B cell (primary cell): ENCODE results near the gene UTS2R. TPM values are rescaled to one million over a fixed set of nuclear protein-coding genes. Genes with fewer than 3 reads are reported as not detected.

ENCODE experiments used
- ATAC-seq: fragments of 200-7000 bp; cut with Tn5 transposase; one replicate; pipeline ENCODE4 v1.10.0; 2021; ENCODE audit warnings: low read depth, mild to moderate bottlenecking, moderate number of reproducible peaks, moderate library complexity
- CTCF ChIA-PET: fragments of 350-600 bp; sonication (Branson Sonifier 250); formaldehyde crosslinking; loops from one replicate; lab custom pipeline; 2021; ENCODE audit warnings: antibody characterized with exemption, inconsistent platforms; lab: Charles Lee
- POLR2A ChIA-PET: fragments of 350-600 bp; sonication (Branson Sonifier 250); formaldehyde crosslinking; loops from one replicate; lab custom pipeline; 2021; ENCODE audit warnings: antibody characterized with exemption; lab: Charles Lee
- DNase-seq: peaks from one replicate; pipeline ENCODE4 v3.0.0; 2013
- H2AFZ ChIP-seq: 2 replicates; pipeline ENCODE4 v1.6.1; 2012; ENCODE audit warnings: mild to moderate bottlenecking, low read depth, low read length; ENCODE audit not compliant: insufficient read depth, poor library complexity, severe bottlenecking
- H3K27ac ChIP-seq, 2 donors: 1 replicate in 1 of 2; 2 replicates in 1 of 2; pipeline ENCODE4 v1.5.1; 2012 to 2013; ENCODE audit warnings: low read length in 2 of 2, mild to moderate bottlenecking in 2 of 2, moderate library complexity in 1 of 2
- H3K27me3 ChIP-seq, 4 experiments: fragments of 200-600 bp in 1 of 4; sonication (generic) in 1 of 4; replicated peaks in 1 of 4; 1 replicate in 2 of 4; 2 replicates in 2 of 4; pipeline versions ENCODE4 v1.6.1 to v1.7.0; 2013 to 2016; ENCODE audit warnings: low read length in 3 of 4, mild to moderate bottlenecking in 2 of 4, mixed read lengths in 1 of 4, moderate library complexity in 1 of 4; ENCODE audit not compliant: insufficient read depth in 4 of 4, control insufficient read depth in 3 of 4; ENCODE audit errors: control extremely low read depth in 1 of 4
- H3K36me3 ChIP-seq, 2 experiments: replicated peaks in 1 of 2; 1 replicate in 1 of 2; 2 replicates in 1 of 2; pipeline versions ENCODE4 v1.6.1 to v1.7.1; 2013; ENCODE audit warnings: low read length in 1 of 2; ENCODE audit not compliant: insufficient read depth in 2 of 2, control insufficient read depth in 1 of 2; ENCODE audit errors: control extremely low read depth in 1 of 2, extremely low read depth in 1 of 2
- H3K4me1 ChIP-seq, 2 donors: fragments of 200-600 bp in 1 of 2; sonication (generic) in 1 of 2; 1 replicate in 1 of 2; 2 replicates in 1 of 2; pipeline versions ENCODE4 v1.5.1 to v1.6.1; 2013 to 2017; ENCODE audit warnings: low read length in 2 of 2; ENCODE audit not compliant: control insufficient read depth in 2 of 2, insufficient read depth in 2 of 2
- H3K4me2 ChIP-seq: replicated peaks from 2 replicates; pipeline ENCODE3; 2012; ENCODE audit warnings: mild to moderate bottlenecking, low read depth, low read length; ENCODE audit not compliant: poor library complexity, severe bottlenecking
- H3K4me3 ChIP-seq, 5 experiments: fragments of 200-600 bp in 1 of 5; sonication (generic) in 1 of 5; 1 replicate in 3 of 5; 2 replicates in 2 of 5; pipeline versions ENCODE4 v1.5.1 to v1.7.0; 2011 to 2016; ENCODE audit warnings: low read length in 4 of 5, mild to moderate bottlenecking in 4 of 5, low read depth in 2 of 5, control low read depth in 1 of 5, moderate library complexity in 1 of 5; ENCODE audit not compliant: insufficient read depth in 1 of 5; ENCODE audit errors: control extremely low read depth in 1 of 5, extremely low read depth in 1 of 5
- H3K79me2 ChIP-seq: fragments of 200-600 bp; sonication (generic); one replicate; pipeline ENCODE4 v1.6.0; 2016; ENCODE audit warnings: low read length; ENCODE audit not compliant: control insufficient read depth, insufficient read depth
- H3K9ac ChIP-seq: fragments of 200-600 bp; sonication (generic); 2 replicates; pipeline ENCODE4 v1.6.1; 2017; ENCODE audit warnings: mild to moderate bottlenecking, low read length, moderate library complexity
- H3K9me3 ChIP-seq, 3 donors: one replicate each; pipeline versions ENCODE4 v1.6.1 to v1.7.1; 2013; ENCODE audit warnings: low read length in 2 of 3; ENCODE audit not compliant: control insufficient read depth in 2 of 3, insufficient read depth in 1 of 3; ENCODE audit errors: control extremely low read depth in 1 of 3
- H4K20me1 ChIP-seq: 2 replicates; pipeline ENCODE4 v1.6.0; 2012; ENCODE audit warnings: mild to moderate bottlenecking, low read length; ENCODE audit not compliant: insufficient read depth, control insufficient read depth, poor library complexity, severe bottlenecking
- H3K27ac Mint-ChIP-seq: one replicate; pipeline ENCODE4 v1.8.0; 2021; ENCODE audit warnings: mixed read lengths
- H3K27me3 Mint-ChIP-seq: one replicate; pipeline ENCODE4 v1.8.0; 2021; ENCODE audit warnings: mixed read lengths
- H3K4me1 Mint-ChIP-seq: one replicate; pipeline ENCODE4 v1.8.0; 2021; ENCODE audit warnings: mixed read lengths
- H3K4me3 Mint-ChIP-seq: one replicate; pipeline ENCODE4 v1.8.0; 2021; ENCODE audit warnings: mixed read lengths
- H3K9me3 Mint-ChIP-seq: one replicate; pipeline ENCODE4 v1.8.0; 2022; ENCODE audit warnings: mixed read lengths; ENCODE audit not compliant: insufficient read depth
- CTCF ChIP-seq: fragments of 200-600 bp; IDR thresholded peaks from one replicate; pipeline ENCODE4 v1.8.0; 2022; ENCODE audit warnings: antibody characterized with exemption, mild to moderate bottlenecking
- EZH2 ChIP-seq: IDR thresholded peaks from 2 replicates; pipeline ENCODE4 v1.6.1; 2012; ENCODE audit warnings: borderline replicate concordance, low read depth, mild to moderate bottlenecking, moderate library complexity, low read length; ENCODE audit not compliant: insufficient read depth, poor library complexity, severe bottlenecking
- WGBS: methylation state at CpG from one replicate; pipeline ENCODE4 v1.1.5; 2013; ENCODE audit warnings: missing lambda C conversion rate; ENCODE audit not compliant: insufficient coverage; 5-methylcytosine and 5-hydroxymethylcytosine counted together
- intact Hi-C: fragments of 100-400 bp; cut with micrococcal nuclease; formaldehyde crosslinking; loops from one replicate; pipeline ENCODE4 v1.10.0; 2022
- polyA plus RNA-seq: library from polyadenylated mRNA; depleted of rRNA; stranded (reverse); fragments of >200 nt; gene quantifications from 2 replicates; pipeline ENCODE4 v1.2.3, GENCODE V29; 2012
- total RNA-seq, 2 donors: library from RNA; stranded (reverse); fragments of 120-200 nt in 1 of 2; gene quantifications; 1 replicate in 1 of 2; 2 replicates in 1 of 2; pipeline versions ENCODE4 v1.2.3 to v1.2.4, GENCODE V29; 2013 to 2022

Gene UTS2R
- total and polyA plus RNA-seq, 2 donors (not counting 1 experiment from before 2014, with no cell fraction given): 0.86 TPM; not detected in 1

DNA sequence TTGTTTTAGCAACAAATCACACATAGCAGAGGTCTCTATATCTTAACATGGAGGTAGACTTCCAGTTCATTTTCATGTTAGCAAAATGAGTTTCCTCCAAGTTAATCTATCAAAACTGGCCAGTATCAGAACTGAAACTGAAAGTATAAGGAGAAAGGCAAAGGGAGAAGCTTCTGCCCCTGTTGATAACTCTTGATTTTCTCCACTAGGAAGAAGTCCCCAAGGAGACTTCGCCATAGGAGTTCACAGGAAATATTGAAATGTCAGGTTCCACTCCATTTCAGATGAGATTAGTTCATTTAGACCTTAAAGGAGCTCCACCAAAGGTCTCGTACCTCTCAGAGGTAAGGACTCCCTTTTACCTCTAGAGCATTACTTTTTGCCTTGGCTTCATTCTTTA lies 48.0 kb downstream of the UTS2R start:
- no peaks in the 10 kb centered on the region for H3K27me3 ChIP-seq
- H3K4me1 ChIP-seq: peaks cover 18 to 21% of the 10 kb centered on the region in 2 donors
- no peak overlapping the region for H2AFZ ChIP-seq
- H3K9ac ChIP-seq: peak overlapping the region; percentile 93
- ChIA-PET POLR2A (interaction anchor here (0.7 to 1.4 kb wide), 3 partner anchors 15 to 359 kb away, joined by 4 to 6 read pairs (median 6); no protein-coding TSS in a partner anchor), CTCF (interaction anchor here (0.8 to 1.7 kb wide), 5 partner anchors 8 to 74 kb away, joined by 3 to 11 read pairs (median 5); no protein-coding TSS in a partner anchor)
- peaks cover 0 to 6% (median 0%) of the 10 kb centered on the region in 3 donors for H3K9me3 ChIP-seq
- peaks cover 40% of the 10 kb centered on the region for H3K79me2 ChIP-seq
- Mint-ChIP-seq H3K9me3 (no peaks in the 10 kb centered on the region), H3K27me3 (no peaks in the 10 kb centered on the region), H3K27ac (peak overlapping the region; percentile 63), H3K4me1 (peaks cover 21% of the 10 kb centered on the region), H3K4me3 (peak overlapping the region; percentile 89)
- H3K4me3 ChIP-seq: peak overlapping the region; percentile 14 to 90 (median 73)
- H3K27ac ChIP-seq: peak overlapping the region; percentile 11 to 74
- H4K20me1 ChIP-seq: peaks cover 34% of the 10 kb centered on the region
- H3K4me2 ChIP-seq: peak overlapping the region; percentile 93
- intact Hi-C loops: loop anchor here (2.0 to 10.0 kb wide), 5 partner anchors 125 to 229 kb away; partner anchors contain the start of gene WDR45B
- no peak for TF ChIP-seq CTCF
- no peak for TF ChIP-seq EZH2
- peak; percentile 44 for DNase-seq
- WGBS: 50% methylated on average over 1 of the region's 2 CpGs
- no peak for ATAC-seq
- H3K36me3 ChIP-seq: peaks cover 0 to 29% of the 10 kb centered on the region in 2 experiments

GRCh38 chr17:82424001-82424862 lies 52.7 kb downstream of the UTS2R start:
- no peak overlapping the region for H2AFZ ChIP-seq
- H4K20me1 ChIP-seq: peaks cover 8% of the 10 kb centered on the region
- H3K4me2 ChIP-seq: no peak overlapping the region
- TF ChIP-seq EZH2 (no peak), CTCF (peak; percentile 76)
- peaks cover 14% of the 10 kb centered on the region for H3K4me1 Mint-ChIP-seq
- peak; percentile 62 for DNase-seq
- ChIA-PET POLR2A (no interaction called here), CTCF (interaction anchor here (0.6 to 1.7 kb wide), 7 partner anchors 11 to 111 kb away, joined by 3 to 5 read pairs (median 3); no protein-coding TSS in a partner anchor)
- intact Hi-C loops: no loop called here
- H3K27me3 Mint-ChIP-seq: no peaks in the 10 kb centered on the region
- peak; percentile 45 for ATAC-seq
- peaks cover 0 to 6% (median 0%) of the 10 kb centered on the region in 3 donors for H3K9me3 ChIP-seq
- 89% methylated on average over 15 of the region's 25 CpGs for whole genome bisulfite sequencing
- H3K27ac ChIP-seq: no peak overlapping the region
- H3K4me3 ChIP-seq: no peak overlapping the region
- H3K79me2 ChIP-seq: peaks cover 17% of the 10 kb centered on the region
- no peaks in the 10 kb centered on the region for H3K27me3 ChIP-seq
- H3K9ac ChIP-seq: no peak overlapping the region
- no peak overlapping the region for H3K4me3 Mint-ChIP-seq
- H3K27ac Mint-ChIP-seq: no peak overlapping the region
- no peaks in the 10 kb centered on the region for H3K9me3 Mint-ChIP-seq
- peaks cover 0 to 24% of the 10 kb centered on the region in 2 experiments for H3K36me3 ChIP-seq
- peaks cover 9 to 16% of the 10 kb centered on the region in 2 donors for H3K4me1 ChIP-seq
